GM21737 (cell line): ENCODE results near the gene SLX4IP.

Experiments
- ATAC-seq: cut with Tn5 transposase; IDR thresholded peaks from one replicate; pipeline ENCODE4 v1.9.1; 2021; ENCODE audit warnings: mild to moderate bottlenecking, moderate library complexity; ENCODE audit not compliant: unreplicated experiment

SLX4IP gene

DNA sequence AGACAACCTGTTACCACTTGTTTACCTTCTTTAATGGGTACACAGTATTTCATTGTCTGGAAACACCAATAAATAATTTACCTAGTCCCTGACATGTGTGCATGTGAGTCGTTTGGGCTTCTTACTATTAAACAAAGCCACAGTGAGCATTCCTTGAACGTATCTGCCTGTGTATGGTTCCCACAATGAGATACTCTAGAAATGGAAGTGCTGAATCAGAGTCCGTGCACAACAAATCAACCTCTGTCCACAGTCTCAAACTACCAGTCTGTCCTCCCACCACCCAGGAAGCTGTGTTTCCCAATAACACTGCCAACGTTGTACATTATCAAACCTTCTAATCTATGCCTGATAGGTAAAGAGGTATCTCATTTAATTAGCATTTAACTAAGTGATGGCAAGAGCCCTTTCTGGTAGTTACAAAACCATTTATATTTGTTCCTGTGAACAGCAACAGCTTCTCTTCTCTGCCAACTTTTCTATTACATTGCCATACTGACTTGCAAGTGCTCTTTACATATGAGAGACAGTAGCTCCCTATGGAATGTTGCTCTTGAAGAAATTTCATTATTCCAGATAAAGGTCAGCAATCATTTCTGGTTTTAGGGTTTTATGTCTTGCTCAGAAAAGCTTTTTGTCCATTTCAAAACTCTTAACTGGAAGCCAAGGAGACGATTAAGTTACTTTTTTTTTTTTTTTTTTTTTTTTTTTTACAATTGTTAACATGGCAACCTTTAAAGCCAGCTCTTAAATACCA is 223.9 kb downstream of the SLX4IP start:
- ATAC-seq, result no peak

DNA sequence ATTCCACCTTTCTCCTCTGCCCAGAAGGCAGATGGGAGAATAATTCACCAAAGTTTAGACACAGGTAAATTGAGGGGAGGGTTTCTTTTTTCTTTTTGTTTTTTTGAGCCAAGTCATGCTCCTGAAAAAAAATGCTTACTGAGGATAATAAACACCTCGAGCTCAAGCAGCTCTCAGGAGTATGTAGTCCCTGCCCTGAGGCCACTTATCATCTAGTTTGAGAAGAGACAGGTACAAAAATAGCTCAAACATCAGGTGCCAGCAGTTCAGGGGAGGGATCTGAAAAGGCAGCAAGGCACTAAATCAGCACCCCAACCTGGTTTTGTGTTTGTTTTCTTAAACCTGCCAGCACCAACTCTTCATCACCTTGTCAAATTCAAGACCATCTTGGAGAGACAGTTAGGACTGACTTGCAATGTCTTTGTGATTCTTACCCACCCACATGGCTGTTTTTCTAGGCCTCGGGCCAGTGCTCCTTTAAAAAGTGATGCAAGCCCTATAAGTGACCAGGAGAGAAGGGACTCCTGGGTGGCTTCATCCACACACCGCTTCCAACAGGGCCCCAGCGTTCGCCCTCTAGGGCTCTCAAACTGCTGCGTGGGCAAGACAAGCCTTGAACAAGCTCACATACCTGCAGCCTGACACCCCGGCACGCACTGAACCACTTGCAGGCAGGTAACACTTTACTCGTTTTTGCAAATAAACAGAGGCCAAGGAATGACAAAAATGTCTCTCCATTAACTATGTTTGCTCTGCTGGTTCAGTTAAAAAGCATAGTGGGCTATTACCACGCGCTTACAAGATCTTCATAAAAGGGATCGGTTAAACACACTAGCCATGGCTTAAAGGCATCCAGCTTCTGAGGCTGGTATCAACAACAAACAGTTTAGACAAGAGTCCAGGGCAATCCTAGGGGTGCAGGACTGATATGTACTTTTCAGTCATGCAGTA is 224.8 kb downstream of the SLX4IP start:
- no peak for ATAC-seq

DNA sequence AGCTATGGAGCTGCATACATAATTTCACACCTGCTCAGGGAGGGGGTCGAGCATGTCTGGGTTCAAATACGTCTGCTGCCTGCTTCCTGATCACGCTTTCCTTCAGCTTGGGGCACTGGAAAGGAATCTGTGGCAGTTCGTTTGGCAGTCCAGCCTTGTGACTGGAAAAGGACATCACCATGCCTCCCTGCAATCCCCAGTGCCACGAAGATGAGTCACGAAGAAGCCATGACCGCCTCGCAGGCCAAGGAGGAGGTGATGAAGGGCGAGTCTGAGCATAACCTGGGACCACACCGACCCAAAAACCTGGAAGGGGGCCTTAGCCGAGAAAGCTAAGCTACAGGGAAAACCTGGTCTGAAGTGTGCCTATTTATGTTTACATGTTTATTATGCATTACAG is 225.6 kb downstream of the SLX4IP start:
- ATAC-seq, result no peak

DNA sequence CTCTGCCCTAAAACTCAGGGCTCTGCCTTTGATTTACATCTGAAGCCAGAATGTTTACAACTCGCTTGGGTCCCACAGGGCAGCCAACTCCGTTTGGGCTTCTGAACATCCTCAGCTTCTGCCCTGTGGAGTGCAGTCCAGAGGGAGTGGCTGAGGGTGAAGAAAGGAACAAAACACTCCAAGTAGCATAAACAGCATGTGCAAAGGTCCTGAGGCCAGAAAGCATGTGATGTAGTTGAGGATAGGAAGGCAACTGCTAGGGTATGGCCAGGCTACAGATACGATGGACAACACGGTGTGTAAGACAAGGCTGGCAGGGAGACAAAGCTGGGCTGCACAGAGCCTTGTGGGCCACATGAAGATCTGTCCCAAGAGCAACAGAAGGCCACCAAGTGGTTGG is 226.2 kb downstream of the SLX4IP start:
- no peak for ATAC-seq

DNA sequence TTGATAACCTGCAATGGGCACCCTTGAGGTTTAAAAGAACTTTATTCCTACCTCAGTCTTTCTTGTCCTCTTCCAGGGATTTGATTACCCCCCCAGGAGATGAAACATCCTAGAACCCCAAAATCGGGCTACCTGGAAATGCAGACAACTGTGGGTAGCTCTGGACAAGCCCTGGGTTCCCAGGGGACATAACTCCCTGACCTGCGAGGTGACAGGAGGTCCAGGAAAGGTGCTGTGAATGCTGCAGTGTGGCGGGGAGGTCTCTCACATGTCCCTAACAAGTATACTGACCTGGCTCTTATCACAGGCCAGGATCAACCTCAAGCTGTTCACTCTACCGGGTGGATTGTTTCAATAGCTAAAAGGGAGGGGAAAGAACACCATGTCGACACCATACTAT is 227.0 kb downstream of the SLX4IP start:
- no peak for ATAC-seq

DNA sequence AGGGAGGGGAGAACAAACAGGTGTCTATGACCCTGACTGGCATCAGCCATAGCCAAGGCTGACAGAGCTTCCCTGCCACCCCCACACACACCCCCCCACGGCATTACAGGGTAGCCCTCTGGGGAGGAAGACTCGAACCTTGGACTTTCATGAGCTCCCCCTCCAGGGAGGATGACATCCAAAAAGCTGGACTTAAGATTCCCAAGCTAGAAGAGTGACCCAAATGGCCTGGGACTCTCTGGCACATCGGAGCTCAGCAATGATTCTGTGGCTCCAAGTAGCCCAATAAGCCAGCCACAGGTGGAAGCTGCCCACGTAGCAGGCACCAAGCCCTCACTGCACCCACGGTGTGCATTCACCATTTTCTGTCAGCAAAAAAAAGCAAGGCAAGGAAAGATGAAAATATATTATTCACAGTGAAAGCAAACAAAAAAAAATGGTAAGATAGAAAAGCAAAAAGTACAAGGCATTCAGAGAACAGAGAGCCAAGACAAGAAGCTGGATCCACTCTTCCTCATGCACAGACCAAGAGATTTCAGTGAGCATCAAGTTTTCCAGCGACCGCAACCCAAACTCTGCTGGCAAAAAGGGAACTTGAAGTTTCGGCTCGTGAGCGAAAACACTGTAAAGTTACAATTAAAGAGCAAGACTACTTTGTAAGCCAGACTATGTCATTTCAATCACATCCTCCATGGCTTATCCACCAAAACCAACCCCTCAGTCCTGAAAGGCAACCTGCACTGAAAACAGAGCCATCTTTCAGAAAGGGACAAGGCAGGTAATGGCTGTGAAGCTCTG is 227.8 kb downstream of the SLX4IP start:
- no peak for ATAC-seq

DNA sequence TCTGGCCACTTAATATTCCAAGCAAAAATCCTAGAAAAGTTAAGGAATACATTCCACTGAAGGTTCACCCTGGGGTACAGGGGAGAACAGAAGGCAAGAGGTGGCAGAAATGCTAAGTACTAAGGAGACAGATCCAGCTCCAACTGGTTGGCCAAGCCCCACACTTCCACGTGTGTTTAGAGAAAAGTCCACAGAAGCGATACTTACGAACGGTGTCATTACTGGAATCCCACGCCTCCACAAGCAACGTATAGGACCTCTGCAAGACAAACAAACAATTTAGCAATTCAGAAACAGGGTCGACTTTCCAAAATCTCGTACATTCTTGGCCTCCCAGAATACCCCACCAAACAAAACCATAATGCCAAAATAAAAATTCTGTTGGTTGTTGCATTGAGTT is 228.7 kb downstream of the SLX4IP start:
- ATAC-seq, result no peak

DNA sequence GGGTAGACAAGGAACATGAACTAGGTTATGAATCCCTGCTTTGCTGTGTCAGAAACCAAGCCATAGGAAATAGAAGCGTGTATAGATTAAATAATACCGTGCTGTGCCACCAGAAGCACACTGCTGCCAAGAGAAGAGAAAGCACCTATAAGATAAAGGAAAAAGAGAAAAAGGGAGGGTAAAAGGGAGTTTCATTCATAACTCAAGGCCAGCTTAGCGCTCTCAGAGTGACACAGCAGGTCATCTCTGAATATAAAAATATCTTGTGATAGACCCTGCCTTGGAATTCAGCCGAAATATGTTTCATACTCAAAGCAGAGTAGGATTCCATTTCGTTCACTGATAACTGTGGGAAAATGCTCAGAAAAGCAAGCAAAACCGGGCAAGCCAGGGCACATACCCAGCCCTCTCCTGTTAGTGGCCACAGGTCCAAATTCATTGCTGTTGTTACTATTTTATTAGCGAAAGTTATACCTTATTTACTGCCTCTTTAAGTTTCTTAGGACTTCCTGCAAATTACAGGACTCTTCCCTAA is 230.0 kb downstream of the SLX4IP start:
- ATAC-seq, result no peak

DNA sequence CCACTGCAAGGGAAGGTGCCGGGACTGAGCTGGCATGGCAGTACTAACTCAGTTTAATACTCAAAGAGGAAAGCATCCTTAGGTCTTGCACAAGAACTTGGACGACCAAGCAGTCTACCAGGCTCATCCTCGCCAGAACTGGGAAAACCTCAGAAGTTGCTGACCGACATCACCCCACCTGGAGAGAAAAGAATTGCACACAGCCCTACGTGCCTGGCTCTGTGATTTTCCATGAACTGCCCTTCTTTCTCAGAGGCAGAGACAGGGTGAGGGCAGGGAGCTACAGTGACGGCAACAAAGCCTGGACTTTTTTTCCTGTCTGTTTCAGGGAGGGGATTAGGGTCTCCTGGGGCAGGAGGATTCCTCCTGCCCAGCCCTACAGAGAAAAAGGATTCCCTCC is 230.7 kb downstream of the SLX4IP start:
- no peak for ATAC-seq

DNA sequence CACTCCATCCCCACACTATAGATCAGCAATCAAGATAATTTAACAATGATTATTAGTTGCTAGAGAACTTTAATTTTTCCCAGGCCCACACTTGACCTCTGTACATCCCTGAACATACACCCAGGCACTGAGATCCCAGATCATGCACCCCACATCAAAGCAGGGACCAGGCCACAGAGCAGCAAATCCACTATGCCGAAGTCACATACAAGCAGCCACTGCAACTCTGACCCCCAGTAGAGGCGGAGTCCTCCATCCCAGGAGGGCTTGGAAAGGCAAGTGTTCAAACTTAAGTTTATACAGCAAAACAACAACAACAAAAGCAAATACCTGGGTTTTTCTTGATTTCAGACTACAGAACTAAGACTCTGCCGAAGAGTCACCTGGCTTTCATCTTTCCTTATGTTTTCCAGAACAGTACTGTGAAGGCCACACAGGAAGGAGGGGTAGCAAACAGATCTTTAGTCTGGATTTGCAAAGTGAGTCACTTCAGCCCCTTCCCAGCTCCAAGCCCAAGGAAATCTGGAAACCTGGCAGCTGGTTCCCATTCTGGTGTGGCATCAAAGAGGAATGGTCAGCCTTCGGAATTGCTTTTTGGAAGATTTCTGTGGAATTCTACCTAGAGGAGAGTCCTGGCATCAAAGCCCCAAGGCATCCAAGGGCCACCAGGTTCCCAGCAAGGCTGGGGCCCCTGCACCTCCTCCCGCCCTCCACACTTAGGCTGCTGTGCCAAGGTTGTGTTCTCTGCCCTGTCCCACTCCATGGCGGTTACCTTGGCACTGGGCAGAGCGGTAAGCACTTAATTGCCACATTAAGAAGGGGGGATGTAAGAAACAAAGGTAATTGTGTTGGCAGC is 231.3 kb downstream of the SLX4IP start:
- no peak for ATAC-seq

DNA sequence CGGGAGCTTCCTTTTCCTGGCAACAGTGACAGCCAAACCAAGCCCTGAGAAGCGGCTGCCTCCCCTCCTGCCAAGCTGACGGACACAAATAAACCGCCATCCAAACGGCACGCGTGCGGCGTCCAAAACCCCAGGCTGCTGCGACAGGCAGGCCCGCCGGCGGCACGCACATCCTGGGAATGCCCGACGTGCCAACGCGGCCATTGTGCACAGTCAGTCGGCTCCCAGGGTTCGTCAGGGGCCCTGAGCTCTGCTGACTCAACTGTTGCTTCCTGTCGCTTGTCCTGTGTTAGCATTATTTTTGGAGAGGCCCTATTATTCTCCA is 231.9 kb downstream of the SLX4IP start:
- ATAC-seq, result no peak

DNA sequence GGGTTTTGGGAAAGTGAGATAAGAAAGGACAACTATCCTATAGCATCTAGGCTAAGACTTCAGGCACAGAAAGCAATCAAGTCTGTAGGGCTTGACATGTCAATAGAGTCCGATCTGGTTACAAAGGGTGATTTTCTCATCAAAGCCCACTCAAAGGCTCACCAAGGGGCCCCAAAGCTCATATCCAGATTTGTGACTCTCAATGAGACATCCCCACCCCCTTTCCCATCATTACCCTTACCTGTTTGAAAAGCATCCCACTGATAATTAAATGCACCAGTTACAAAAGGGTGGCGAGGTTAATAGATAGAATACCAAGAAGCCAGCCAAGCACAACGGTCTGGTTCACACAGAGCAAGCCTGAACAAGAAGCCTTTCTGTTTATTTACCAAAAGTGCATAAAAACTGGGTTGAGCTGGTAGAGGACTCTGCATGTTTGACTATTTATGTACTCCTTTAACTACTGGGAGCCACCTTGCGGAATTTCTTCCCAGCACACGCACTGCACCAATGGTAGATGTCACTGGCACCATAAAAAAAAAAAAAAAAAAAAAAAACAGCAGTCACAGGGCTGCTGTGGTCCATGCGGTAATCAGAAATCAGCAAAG is 232.6 kb downstream of the SLX4IP start:
- ATAC-seq, result no peak

DNA sequence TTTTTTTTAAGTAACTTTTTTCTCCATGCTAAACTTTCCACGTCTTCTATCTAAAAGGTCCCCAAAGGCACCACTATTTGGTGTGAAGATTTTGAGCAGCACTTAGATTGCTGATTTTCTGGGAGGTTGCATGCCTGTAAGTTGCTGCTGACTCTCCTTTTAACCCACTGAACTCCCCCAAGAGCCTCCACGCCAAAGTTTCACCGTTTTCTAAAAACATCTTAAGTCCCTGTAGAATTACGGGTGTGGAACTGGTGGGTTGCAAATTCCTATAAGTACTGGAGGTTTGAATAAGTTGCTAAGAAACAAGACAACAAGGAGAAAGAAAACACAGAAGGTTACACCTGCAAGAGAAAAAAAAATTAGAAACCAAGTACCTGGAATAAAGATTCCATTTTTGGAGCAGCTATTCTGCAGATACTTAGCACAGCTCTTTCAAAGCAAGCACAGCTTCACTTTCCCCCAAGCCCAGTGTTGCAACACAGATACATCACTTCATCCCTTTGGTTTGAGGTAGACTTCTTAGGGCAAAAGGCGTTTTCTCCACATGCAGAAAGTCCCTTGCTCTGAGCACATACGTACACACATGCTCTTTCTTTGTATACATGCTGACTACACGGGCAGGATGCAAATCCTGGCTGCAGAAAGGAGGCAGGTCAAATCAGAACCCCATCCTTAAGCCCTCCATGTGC is 233.7 kb downstream of the SLX4IP start:
- ATAC-seq, result no peak

DNA sequence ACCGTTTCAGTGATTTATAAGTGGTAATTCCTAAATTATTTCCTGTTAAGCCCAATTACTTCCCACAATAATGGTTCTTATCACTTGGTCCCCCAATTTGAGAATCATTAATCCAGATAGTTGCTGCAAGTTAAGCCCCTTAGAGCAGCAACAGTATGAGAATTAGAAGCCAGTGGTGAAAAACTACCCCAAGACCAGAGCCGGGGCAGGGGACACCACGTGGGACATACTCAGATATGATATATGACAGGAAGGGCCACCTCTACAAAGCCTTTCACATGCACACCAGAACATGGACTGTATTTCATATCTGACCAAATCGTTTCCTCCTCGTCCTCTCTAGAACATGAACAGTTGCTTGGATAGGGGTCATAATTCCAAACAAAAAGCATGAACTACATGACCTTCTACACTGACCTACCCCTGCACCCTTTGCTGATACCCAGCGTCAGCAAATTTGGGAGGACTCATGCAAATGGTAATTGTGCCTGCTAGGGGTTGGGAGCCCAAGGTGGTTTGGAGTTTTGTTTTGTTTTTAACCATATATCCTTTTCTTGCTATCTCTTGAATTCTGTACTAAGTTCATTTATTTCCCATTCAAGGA is 234.8 kb downstream of the SLX4IP start:
- ATAC-seq, result no peak

DNA sequence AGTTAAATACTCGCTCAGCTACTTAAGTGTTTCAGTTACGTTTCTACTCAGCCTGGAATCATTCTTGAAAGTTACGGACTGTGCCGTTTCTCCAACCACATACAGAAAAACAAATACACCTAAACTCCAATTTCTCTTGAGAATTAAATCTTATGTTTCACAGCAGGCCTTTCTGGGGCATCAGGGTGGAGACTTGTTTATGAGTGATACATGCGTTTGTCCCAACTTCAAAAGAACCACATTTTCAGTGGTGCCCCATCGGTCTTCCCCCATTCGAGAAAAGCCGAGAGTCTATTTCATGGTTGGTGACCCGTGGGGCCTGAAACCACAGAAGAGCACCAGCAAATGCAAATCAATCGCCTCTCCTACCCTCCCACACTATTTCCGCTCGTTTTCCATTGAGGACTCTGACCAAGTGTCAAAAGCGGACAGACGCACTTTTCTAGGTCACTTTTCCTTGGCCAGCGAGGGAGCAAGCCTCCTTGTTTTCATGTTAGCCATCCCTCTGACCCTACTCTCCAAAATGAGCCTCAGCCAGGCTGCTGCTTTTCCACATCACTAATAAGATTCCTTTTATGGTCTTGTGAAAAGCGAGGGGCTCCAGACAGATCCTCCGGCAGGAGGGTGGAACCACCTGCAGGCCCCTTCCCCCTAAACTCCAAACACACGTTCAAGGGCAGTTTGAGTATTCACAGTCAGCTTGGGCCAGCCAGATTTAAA is 235.6 kb downstream of the SLX4IP start:
- ATAC-seq, result peak; percentile 18

DNA sequence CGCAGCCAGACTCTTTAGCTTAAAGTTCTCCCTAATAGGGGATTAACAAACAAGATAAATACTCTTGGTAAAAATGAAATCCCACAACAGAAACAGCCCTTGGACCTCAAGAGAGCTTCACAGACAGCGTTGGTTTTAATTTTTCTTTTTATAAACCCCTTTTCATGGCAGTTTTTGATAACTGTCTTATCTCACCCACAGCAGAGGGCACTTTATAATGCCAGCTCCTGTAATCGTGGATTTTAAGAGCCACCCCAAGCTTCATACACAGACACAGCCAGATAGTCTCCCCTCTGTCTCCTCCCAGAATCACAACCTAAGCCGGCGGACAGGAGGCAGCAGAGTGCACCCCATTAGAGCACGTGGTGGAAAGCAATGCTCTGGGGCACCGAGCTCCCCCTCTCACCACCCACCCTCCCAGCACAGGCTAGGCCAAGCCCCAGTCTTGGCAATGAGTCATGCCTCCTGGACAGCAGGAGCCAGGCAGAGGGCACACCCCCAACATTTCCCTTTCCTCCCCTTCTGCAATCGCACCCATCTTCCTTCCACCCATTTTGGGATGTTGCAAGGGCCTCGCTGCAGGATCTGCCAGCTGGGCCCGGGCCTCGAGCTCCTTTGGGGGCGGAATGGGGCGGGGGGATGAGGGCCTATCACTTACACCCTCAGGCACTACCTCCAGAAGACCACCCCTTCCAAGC is 236.3 kb downstream of the SLX4IP start:
- peak; percentile 39 for ATAC-seq

DNA sequence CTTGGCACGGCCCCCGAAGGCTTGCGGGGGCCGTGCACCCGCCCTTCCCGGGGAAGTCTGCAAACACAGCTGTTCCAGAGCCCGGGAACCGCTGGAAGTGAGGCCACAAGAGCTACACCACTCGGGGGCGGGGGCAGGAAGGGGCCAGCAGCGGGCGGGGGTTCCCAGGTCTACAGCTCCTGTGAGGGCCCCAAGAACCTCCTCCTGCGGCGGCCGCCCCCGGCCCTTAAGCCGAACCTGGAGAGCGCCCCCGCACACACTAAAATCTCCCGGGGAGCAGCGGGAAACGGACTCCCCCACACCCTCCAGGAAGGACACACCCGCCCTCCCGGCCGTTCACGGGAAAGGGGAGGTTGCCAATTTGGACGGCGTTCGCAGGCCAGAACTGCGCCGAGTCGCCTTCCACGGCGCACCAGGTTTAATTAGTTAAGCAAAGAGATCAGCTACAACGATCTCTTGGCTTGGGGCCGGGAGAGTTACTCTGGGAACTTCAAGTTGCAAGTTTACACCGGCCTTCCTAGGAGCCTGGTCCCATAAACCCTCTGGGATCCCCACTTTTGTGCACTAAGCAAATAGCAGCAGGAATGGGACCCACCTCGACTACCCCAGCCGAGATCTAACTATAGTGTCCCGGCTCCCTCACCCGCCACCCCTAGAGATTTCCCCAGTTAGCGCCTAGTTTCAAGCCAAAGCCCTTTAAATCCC is 237.0 kb downstream of the SLX4IP start:
- ATAC-seq, result no peak
